Body of pancreas (tissue), 4 donors: ENCODE measurements around the gene AK4.

ENCODE experiments used
- POLR2A ChIP-seq, 3 donors: fragments of 450-650 bp; IDR thresholded peaks; one replicate each; pipeline ENCODE4 v1.6.1; 2016; ENCODE audit warnings: antibody characterized with exemption in 3 of 3, mild to moderate bottlenecking in 2 of 3
- TF ChIP-seq, protein P1 (sequence below), 7 experiments: fragments of 450-650 bp in 4 of 7; fragments of 200-600 bp in 3 of 7; sonication (generic) in 3 of 7; IDR thresholded peaks; one replicate each; pipeline ENCODE4 v1.5.1; 2016 to 2019; ENCODE audit warnings: antibody characterized with exemption in 7 of 7

DNA sequence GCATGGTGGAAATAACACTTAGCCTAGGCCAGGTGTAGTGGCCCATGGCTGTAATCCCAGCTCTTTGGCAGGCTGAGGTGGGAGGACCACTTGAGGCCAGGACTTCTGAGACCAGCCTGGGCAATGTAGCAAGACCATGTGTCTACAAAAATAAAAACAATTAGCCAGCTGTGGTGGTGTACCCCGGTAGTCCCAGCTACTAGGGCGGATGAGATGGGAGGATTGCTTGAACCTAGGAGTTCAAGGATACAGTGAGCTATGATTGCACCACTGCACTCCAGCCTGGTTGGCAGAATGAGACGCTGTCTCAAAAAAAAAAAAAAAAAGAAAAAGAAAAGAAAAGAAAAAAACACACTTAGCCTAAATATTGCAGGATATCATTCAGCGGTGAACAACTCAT, 20.9 kb downstream of the AK4 start:
- TF ChIP-seq, protein P1, sequence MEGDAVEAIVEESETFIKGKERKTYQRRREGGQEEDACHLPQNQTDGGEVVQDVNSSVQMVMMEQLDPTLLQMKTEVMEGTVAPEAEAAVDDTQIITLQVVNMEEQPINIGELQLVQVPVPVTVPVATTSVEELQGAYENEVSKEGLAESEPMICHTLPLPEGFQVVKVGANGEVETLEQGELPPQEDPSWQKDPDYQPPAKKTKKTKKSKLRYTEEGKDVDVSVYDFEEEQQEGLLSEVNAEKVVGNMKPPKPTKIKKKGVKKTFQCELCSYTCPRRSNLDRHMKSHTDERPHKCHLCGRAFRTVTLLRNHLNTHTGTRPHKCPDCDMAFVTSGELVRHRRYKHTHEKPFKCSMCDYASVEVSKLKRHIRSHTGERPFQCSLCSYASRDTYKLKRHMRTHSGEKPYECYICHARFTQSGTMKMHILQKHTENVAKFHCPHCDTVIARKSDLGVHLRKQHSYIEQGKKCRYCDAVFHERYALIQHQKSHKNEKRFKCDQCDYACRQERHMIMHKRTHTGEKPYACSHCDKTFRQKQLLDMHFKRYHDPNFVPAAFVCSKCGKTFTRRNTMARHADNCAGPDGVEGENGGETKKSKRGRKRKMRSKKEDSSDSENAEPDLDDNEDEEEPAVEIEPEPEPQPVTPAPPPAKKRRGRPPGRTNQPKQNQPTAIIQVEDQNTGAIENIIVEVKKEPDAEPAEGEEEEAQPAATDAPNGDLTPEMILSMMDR (IDR thresholded peaks at IDR 0.05) = no peak
- TF ChIP-seq POLR2A (IDR thresholded peaks at IDR 0.05) = no peak
